Thyroid gland (tissue), 4 donors: ENCODE data around the gene GALNT17. TPM values are rescaled to one million over a fixed set of nuclear protein-coding genes. Genes with fewer than 3 reads are reported as not detected.

Source experiments
- DNase-seq, 2 donors: peaks; one replicate each; pipeline ENCODE4 v3.0.0-alpha.2; 2019
- H3K27ac ChIP-seq, 3 donors: fragments of 200-600 bp; sonication (generic); 1 replicate in 2 of 3; 2 replicates in 1 of 3; pipeline ENCODE4 v1.5.1; 2016 to 2019; ENCODE audit warnings: mild to moderate bottlenecking in 1 of 3, moderate library complexity in 1 of 3
- H3K27me3 ChIP-seq: fragments of 200-600 bp; sonication (generic); one replicate; pipeline ENCODE4 v1.5.1; 2019
- H3K36me3 ChIP-seq, 2 donors: fragments of 200-600 bp; sonication (generic); one replicate each; pipeline ENCODE4 v1.5.1; 2016 to 2019
- H3K4me1 ChIP-seq, 2 donors: fragments of 200-600 bp; sonication (generic); one replicate each; pipeline ENCODE4 v1.5.1; 2017 to 2019
- H3K4me3 ChIP-seq, 3 donors: fragments of 200-600 bp; sonication (generic); replicated peaks in 1 of 3; 1 replicate in 2 of 3; 2 replicates in 1 of 3; pipeline ENCODE4 v1.5.1; 2016; ENCODE audit warnings: mild to moderate bottlenecking in 1 of 3
- H3K9me3 ChIP-seq: fragments of 200-600 bp; sonication (generic); one replicate; pipeline ENCODE4 v1.5.1; 2017
- POLR2A ChIP-seq, 2 donors: fragments of 450-650 bp; IDR thresholded peaks; one replicate each; pipeline ENCODE4 v1.6.1; 2017; ENCODE audit warnings: antibody characterized with exemption in 2 of 2, mild to moderate bottlenecking in 2 of 2, moderate library complexity in 1 of 2
- WGBS, 2 donors: methylation state at CpG; one replicate each; pipeline ENCODE4 v1.1.5; 2017; 5-methylcytosine and 5-hydroxymethylcytosine counted together
- intact Hi-C: fragments of 100-400 bp; cut with DNase I; formaldehyde crosslinking; loops from one replicate; pipeline ENCODE4 v1.15.1; 2023
- total RNA-seq, 4 donors: library from RNA; depleted of rRNA; stranded (reverse); fragments of >200 nt; gene quantifications; one replicate each; pipeline ENCODE4 v1.2.3, GENCODE V29; 2016
- TF ChIP-seq, protein P1 (sequence below), 6 experiments: fragments of 200-600 bp in 3 of 6; fragments of 450-650 bp in 3 of 6; sonication (generic) in 3 of 6; IDR thresholded peaks; one replicate each; pipeline ENCODE4 v1.5.1; 2016 to 2019; ENCODE audit warnings: antibody characterized with exemption in 6 of 6, mild to moderate bottlenecking in 2 of 6, inconsistent platforms in 1 of 6, moderate library complexity in 1 of 6

GALNT17 gene
- total RNA-seq, 4 donors from 2014 or later, result 5.8 to 63.8 (median 37.1) TPM

DNA sequence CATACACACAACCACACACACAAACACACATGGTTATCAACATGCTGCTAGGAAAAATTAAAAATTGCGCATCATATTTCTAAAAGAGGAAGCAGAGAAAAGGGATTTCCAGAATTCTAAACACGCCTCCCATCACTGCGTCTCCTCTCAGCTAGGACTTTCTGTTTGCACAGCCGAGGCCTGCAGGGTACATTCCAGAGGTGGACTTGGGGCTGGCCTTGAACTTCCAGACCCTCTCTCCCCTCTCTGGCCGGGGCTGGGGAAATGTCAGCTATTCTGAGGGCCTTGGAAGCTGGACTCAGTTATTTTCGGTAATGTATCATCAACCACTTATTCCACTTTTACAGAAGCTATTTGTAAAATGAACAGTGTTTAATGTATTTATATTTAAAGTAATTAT is 168.7 kb downstream of the GALNT17 start:
- WGBS, 2 donors, result 68 to 76% methylated on average over 6 of the region's 6 CpGs
- Histone ChIP-seq H3K27ac (no peak overlapping the region), H3K4me3 (no peak overlapping the region), H3K4me1 (peaks cover 0 to 7% of the 10 kb centered on the region in 2 donors), H3K9me3 (no peaks in the 10 kb centered on the region), H3K36me3 (no peaks in the 10 kb centered on the region), H3K27me3 (no peaks in the 10 kb centered on the region)
- intact Hi-C loops, result no loop called here
- no peak for DNase-seq
- TF ChIP-seq, protein P1, sequence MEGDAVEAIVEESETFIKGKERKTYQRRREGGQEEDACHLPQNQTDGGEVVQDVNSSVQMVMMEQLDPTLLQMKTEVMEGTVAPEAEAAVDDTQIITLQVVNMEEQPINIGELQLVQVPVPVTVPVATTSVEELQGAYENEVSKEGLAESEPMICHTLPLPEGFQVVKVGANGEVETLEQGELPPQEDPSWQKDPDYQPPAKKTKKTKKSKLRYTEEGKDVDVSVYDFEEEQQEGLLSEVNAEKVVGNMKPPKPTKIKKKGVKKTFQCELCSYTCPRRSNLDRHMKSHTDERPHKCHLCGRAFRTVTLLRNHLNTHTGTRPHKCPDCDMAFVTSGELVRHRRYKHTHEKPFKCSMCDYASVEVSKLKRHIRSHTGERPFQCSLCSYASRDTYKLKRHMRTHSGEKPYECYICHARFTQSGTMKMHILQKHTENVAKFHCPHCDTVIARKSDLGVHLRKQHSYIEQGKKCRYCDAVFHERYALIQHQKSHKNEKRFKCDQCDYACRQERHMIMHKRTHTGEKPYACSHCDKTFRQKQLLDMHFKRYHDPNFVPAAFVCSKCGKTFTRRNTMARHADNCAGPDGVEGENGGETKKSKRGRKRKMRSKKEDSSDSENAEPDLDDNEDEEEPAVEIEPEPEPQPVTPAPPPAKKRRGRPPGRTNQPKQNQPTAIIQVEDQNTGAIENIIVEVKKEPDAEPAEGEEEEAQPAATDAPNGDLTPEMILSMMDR (IDR thresholded peaks at IDR 0.05), result no peak
- TF ChIP-seq POLR2A (IDR thresholded peaks at IDR 0.05), result no peak

DNA sequence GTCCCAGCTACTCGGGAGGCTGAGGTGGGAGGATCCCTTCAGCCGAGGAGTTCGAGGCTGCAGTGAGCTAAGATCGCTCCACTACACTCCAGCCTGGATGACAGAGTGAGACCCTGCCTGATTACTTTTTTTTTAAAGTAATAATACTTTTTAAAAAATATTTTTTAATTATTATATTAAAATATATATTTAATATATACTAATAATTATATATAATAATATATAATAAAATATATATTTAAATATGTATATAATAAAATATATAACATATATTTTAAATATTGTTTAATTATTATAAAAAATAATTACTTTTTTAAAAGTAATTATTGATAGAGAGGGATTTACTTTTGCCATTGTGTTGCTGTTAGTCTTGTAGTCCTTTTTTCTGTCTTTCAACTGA is 169.2 kb downstream of the GALNT17 start:
- Histone ChIP-seq H3K4me3 (no peak overlapping the region), H3K36me3 (no peaks in the 10 kb centered on the region), H3K9me3 (no peaks in the 10 kb centered on the region), H3K27ac (no peak overlapping the region), H3K27me3 (no peaks in the 10 kb centered on the region), H3K4me1 (peaks cover 0 to 7% of the 10 kb centered on the region in 2 donors)
- WGBS, 2 donors, result 85 to 92% methylated on average over 4 of the region's 4 CpGs
- intact Hi-C loops, result no loop called here
- no peak for TF ChIP-seq POLR2A (IDR thresholded peaks at IDR 0.05)
- TF ChIP-seq, protein P1 (IDR thresholded peaks at IDR 0.05), result no peak
- DNase-seq, result no peak

DNA sequence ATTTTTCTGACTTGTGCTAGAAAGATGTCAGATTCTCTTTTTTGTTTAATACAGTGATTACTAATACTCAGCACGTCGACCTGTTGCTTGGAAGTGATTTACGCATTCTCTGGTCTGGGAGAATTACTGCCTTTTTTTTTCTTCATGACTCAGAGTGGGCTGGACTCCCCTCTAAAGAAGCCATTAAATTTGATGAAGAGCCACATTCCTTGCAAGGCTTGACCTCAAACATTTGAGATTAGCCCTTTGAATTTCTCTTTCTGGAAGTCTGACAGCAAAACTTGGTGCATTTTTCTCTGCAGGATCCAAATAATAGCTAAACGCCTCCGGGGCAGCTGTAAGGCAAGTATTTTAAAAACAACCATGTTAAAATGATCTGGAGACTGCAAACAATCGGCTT is 171.6 kb downstream of the GALNT17 start:
- DNase-seq, result no peak
- Histone ChIP-seq H3K9me3 (no peaks in the 10 kb centered on the region), H3K27me3 (no peaks in the 10 kb centered on the region), H3K36me3 (no peaks in the 10 kb centered on the region), H3K27ac (no peak overlapping the region), H3K4me3 (no peak overlapping the region), H3K4me1 (peaks cover 4 to 16% of the 10 kb centered on the region in 2 donors)
- WGBS, 2 donors, result 33 to 42% methylated on average over 6 of the region's 6 CpGs
- TF ChIP-seq, protein P1 (IDR thresholded peaks at IDR 0.05), result no peak
- no peak for TF ChIP-seq POLR2A (IDR thresholded peaks at IDR 0.05)
- intact Hi-C loops, result no loop called here

DNA sequence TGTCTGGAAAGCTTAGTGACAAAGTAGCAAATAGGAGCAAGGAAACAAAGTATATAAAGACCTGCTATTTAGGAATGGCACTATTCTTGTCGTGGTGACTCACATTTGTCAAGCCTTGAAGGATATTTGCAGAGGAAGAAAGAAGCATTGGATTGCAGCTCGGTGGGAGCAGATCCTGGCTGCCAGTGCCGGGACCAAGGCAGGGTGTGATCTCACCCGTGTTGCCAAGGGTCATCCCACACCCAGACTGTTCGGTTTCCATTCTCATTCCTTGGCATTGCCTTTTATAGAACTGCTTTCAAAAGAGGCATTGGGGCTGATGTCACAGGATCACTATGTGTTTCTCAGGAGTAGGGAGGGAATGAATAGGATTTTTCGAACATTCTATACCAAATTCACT is 176.2 kb downstream of the GALNT17 start:
- peaks cover 4 to 16% of the 10 kb centered on the region in 2 donors for H3K4me1 ChIP-seq
- no peaks in the 10 kb centered on the region for H3K9me3 ChIP-seq
- H3K36me3 ChIP-seq, result no peaks in the 10 kb centered on the region
- 45 to 50% methylated on average over 6 of the region's 6 CpGs for WGBS, 2 donors
- intact Hi-C loops, result no loop called here
- no peaks in the 10 kb centered on the region for H3K27me3 ChIP-seq
- H3K27ac ChIP-seq, result no peak overlapping the region
- no peak for TF ChIP-seq POLR2A (IDR thresholded peaks at IDR 0.05)
- TF ChIP-seq, protein P1 (IDR thresholded peaks at IDR 0.05), result no peak
- no peak for DNase-seq
- no peak overlapping the region for H3K4me3 ChIP-seq

DNA sequence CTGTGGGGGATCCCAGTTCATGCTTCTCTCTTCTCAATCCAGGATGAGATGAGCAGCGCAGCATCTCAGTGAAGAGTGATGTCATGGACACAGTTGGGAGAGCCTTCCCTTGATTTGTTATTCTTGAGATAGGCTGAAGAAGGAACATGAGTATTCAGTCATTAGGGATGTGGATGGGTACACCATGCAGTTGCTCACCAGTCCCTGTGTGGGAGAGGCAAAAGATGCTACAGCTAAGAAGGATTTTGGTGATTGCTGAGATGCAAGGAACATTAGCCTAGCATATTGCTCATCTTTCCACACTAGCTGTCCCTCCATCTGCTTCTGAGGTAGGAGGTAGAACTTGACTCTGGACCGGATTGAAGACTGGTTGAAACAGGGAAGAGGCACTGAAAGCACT is 179.6 kb downstream of the GALNT17 start:
- H3K9me3 ChIP-seq, result no peaks in the 10 kb centered on the region
- H3K4me3 ChIP-seq, result no peak overlapping the region
- no peak for TF ChIP-seq POLR2A (IDR thresholded peaks at IDR 0.05)
- TF ChIP-seq, protein P1 (IDR thresholded peaks at IDR 0.05), result no peak
- no peak overlapping the region for H3K27ac ChIP-seq
- H3K36me3 ChIP-seq, result no peaks in the 10 kb centered on the region
- no peaks in the 10 kb centered on the region for H3K27me3 ChIP-seq
- intact Hi-C loops, result no loop called here
- WGBS, 2 donors, result 71 to 76% methylated on average over 2 of the region's 2 CpGs
- DNase-seq, result no peak
- H3K4me1 ChIP-seq, result peaks cover 4 to 9% of the 10 kb centered on the region in 2 donors
